Transverse colon (tissue), 3 donors: ENCODE measurements around the gene ZCCHC7.

ENCODE experiments used
- EP300 ChIP-seq: sonication (generic); formaldehyde crosslinking; IDR thresholded peaks from one replicate; pipeline ENCODE4 v1.6.1; 2017; ENCODE audit warnings: antibody characterized with exemption, low read depth
- POLR2A ChIP-seq: fragments of 450-650 bp; IDR thresholded peaks from one replicate; pipeline ENCODE4 v1.6.1; 2016; ENCODE audit warnings: antibody characterized with exemption, mild to moderate bottlenecking, moderate library complexity
- POLR2AphosphoS5 ChIP-seq, 3 donors: sonication (generic); formaldehyde crosslinking; IDR thresholded peaks; one replicate each; pipeline ENCODE4 v1.6.1; 2016; ENCODE audit warnings: antibody characterized with exemption in 3 of 3

GRCh38 chr9:37119360-37119759, 1.0 kb upstream of the ZCCHC7 start:
- TF ChIP-seq POLR2A (no peak), POLR2AphosphoS5 (IDR thresholded peaks at IDR 0.05) (no peak), EP300 (no peak)
